ENCODE data around the gene ABI3BP. TPM values are rescaled to one million over a fixed set of nuclear protein-coding genes. Genes with fewer than 3 reads are reported as not detected.

ABI3BP gene
- total RNA-seq, 6 donors from 2014 or later = 46.1 to 130 (median 101) TPM

DNA sequence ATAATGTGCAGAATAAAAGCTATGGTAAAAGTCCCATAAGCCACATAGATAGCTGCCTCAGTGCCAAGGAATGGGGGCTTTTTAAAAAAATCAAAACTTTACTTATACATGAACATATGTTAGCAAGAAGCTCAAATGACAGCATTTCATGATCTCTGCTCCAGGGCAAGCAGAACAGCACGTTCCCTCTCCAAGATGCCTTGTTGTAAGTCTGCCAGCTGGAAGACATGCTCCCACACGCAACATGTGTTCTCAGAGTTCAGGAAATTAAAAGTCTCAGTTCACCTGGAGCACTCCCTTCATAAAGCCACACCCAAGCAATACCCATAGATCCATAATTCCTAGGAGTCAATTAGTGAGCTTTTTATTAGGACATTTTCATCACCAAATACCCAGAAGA, 52.2 kb downstream of the ABI3BP start:
- ATAC-seq (ENCODE audit: low FRiP score in 2 of 2) = no peak
- WGBS, 2 donors = 77 to 95% methylated on average over 2 of the region's 2 CpGs
- no peak overlapping the region for H3K4me3 ChIP-seq

GRCh38 chr3:100936931-100937330, 56.3 kb downstream of the ABI3BP start:
- WGBS, 2 donors = 64 to 90% methylated on average over 1 of the region's 1 CpG
- ATAC-seq (ENCODE audit: low FRiP score in 2 of 2) (no peak), DNase-seq (no peak)
- TF ChIP-seq, protein P1, sequence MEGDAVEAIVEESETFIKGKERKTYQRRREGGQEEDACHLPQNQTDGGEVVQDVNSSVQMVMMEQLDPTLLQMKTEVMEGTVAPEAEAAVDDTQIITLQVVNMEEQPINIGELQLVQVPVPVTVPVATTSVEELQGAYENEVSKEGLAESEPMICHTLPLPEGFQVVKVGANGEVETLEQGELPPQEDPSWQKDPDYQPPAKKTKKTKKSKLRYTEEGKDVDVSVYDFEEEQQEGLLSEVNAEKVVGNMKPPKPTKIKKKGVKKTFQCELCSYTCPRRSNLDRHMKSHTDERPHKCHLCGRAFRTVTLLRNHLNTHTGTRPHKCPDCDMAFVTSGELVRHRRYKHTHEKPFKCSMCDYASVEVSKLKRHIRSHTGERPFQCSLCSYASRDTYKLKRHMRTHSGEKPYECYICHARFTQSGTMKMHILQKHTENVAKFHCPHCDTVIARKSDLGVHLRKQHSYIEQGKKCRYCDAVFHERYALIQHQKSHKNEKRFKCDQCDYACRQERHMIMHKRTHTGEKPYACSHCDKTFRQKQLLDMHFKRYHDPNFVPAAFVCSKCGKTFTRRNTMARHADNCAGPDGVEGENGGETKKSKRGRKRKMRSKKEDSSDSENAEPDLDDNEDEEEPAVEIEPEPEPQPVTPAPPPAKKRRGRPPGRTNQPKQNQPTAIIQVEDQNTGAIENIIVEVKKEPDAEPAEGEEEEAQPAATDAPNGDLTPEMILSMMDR (IDR thresholded peaks at IDR 0.05) = no peak
- TF ChIP-seq EP300 (IDR thresholded peaks at IDR 0.05) (no peak), POLR2AphosphoS5 (IDR thresholded peaks at IDR 0.05) (no peak), POLR2A (IDR thresholded peaks at IDR 0.05) (no peak)
- Histone ChIP-seq H3K4me3 (no peak overlapping the region), H3K27ac (no peak overlapping the region), H3K36me3 (no peaks in the 10 kb centered on the region), H3K9me3 (no peaks in the 10 kb centered on the region), H3K4me1 (no peaks in the 10 kb centered on the region), H3K27me3 (no peaks in the 10 kb centered on the region)

More for the DNA sequence above, 52.2 kb downstream of the ABI3BP start:
- no peaks in the 10 kb centered on the region for H3K9me3 ChIP-seq
- no peak for DNase-seq
- H3K27ac ChIP-seq = no peak overlapping the region
- H3K36me3 ChIP-seq = no peaks in the 10 kb centered on the region
- H3K4me1 ChIP-seq = no peaks in the 10 kb centered on the region
- H3K27me3 ChIP-seq = no peaks in the 10 kb centered on the region
- TF ChIP-seq POLR2AphosphoS5 (IDR thresholded peaks at IDR 0.05) (peak in 1 of 2 donors; percentile 27), EP300 (IDR thresholded peaks at IDR 0.05) (no peak)

DNA sequence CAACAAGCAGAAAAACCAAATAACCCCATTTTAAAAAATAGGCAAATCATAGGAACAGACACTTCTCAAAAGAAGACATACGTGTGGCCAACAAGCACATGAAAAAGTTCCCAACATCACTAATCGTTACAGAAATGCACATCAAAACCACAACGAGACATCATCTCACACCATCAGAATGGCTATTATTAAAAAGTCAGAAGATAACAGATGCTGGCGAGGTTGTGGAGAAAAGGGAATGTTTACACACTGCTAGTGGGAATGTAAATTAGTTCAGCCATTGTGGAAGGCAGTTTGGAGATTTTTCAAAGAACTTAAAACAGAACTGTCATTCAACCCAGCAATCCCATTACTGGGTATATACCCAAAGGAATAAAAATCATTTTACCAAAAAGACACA, 60.7 kb downstream of the ABI3BP start:
- H3K36me3 ChIP-seq = no peaks in the 10 kb centered on the region
- ATAC-seq (ENCODE audit: low FRiP score in 2 of 2) (no peak), DNase-seq (no peak)
- H3K27ac ChIP-seq = no peak overlapping the region
- no peaks in the 10 kb centered on the region for H3K9me3 ChIP-seq
- no peaks in the 10 kb centered on the region for H3K27me3 ChIP-seq
- H3K4me3 ChIP-seq = no peak overlapping the region
- TF ChIP-seq EP300 (IDR thresholded peaks at IDR 0.05) (no peak), POLR2AphosphoS5 (IDR thresholded peaks at IDR 0.05) (no peak), POLR2A (IDR thresholded peaks at IDR 0.05) (no peak)
- TF ChIP-seq, protein P1 (IDR thresholded peaks at IDR 0.05) = no peak
- no peaks in the 10 kb centered on the region for H3K4me1 ChIP-seq
- WGBS, 2 donors = 79 to 92% methylated on average over 4 of the region's 4 CpGs

DNA sequence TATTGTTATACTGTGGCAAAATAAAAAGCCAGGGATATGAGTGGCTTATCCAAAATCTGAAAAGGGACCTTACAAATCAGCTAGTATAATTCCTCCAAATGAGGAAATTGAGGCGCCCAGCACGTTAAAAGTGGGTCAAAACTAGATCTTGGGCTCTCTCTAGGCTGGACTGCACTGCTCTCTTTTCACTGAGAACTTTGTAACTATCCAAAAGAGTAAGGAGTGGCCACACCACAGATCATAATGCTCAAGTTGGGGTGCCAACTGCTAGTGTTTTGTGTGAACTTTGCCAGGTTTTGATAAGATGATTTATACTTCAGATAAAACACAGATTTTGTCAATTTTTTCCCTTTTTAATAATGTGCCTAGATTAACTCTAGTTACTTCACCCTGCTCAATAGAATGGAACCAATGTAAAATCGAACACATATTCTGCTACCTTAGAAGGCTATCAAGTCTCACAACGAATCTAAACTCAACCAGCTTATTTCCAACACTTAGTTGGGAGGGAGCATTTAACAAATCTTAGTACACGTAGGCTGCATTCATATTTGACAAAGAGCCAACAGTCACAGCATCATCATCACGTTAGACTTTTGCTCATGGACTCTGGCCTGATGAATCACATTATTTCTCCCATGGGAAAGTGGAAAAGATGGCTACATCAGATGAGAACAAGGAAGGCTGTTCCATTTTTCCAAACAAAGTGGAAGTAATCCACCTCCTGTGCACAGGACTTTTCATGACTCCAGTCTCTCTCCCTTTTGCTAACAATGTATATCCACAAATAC, 64.4 kb downstream of the ABI3BP start:
- H3K27me3 ChIP-seq = no peaks in the 10 kb centered on the region
- H3K9me3 ChIP-seq = no peaks in the 10 kb centered on the region
- no peak overlapping the region for H3K4me3 ChIP-seq
- no peaks in the 10 kb centered on the region for H3K36me3 ChIP-seq
- peak in 1 of 2 donors; percentile 89 for ATAC-seq (ENCODE audit: low FRiP score in 2 of 2)
- H3K4me1 ChIP-seq = no peaks in the 10 kb centered on the region
- H3K27ac ChIP-seq = no peak overlapping the region
- TF ChIP-seq POLR2AphosphoS5 (IDR thresholded peaks at IDR 0.05) = no peak
- TF ChIP-seq POLR2A (IDR thresholded peaks at IDR 0.05) = no peak
- TF ChIP-seq, protein P1 (IDR thresholded peaks at IDR 0.05) = no peak
- TF ChIP-seq EP300 (IDR thresholded peaks at IDR 0.05) = no peak
- 82 to 83% methylated on average over 6 of the region's 6 CpGs for WGBS, 2 donors
- no peak for DNase-seq

DNA sequence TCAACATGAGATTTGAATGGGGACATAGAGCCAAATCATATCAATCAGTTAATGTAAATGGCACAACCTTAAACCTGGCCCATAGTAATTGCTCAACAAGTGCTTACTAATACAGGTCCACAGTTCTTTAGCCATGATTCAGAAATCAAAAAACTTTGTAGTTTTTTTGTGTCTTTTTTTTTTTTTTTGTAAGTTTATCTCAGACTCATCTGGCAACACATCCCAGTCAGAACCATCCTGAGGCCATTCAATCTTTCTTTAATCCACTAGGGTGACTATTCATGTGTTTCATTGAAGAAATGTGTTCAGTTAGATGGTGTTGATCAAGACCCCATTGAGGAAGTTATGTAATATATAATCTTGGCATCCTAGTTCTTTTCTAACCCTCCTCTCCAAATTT, 65.4 kb downstream of the ABI3BP start:
- no peaks in the 10 kb centered on the region for H3K27me3 ChIP-seq
- no peaks in the 10 kb centered on the region for H3K36me3 ChIP-seq
- TF ChIP-seq EP300 (IDR thresholded peaks at IDR 0.05) (no peak), POLR2A (IDR thresholded peaks at IDR 0.05) (no peak), POLR2AphosphoS5 (IDR thresholded peaks at IDR 0.05) (no peak)
- TF ChIP-seq, protein P1 (IDR thresholded peaks at IDR 0.05) = no peak
- H3K4me3 ChIP-seq = no peak overlapping the region
- no peaks in the 10 kb centered on the region for H3K4me1 ChIP-seq
- DNase-seq (no peak), ATAC-seq (ENCODE audit: low FRiP score in 2 of 2) (peak in 1 of 2 donors; percentile 50)
- no peaks in the 10 kb centered on the region for H3K9me3 ChIP-seq
- no peak overlapping the region for H3K27ac ChIP-seq

Measured in upper lobe of left lung (tissue), 6 donors.